Measurements from ENCODE around the gene YTHDF2. TPM values are rescaled to one million over a fixed set of nuclear protein-coding genes. Genes with fewer than 3 reads are reported as not detected.
"Not testable (repeated sequence)": the region's sequence is repeated elsewhere in the genome, so short reads cannot be mapped to it uniquely, and the experiment has no call there.

Gene YTHDF2
- total RNA-seq, 1 experiment from 2014 or later, result 55.0 TPM

- DNase-seq, result no peak
- Histone ChIP-seq H3K9me3 (ENCODE audit: low read length) (no peaks in the 10 kb centered on the region), H4K20me1 (ENCODE audit: low read length) (no peaks in the 10 kb centered on the region), H3K27me3 (ENCODE audit: low read length) (no peaks in the 10 kb centered on the region), H3K36me3 (ENCODE audit: low read depth, low read length) (peaks cover under 1% of the 10 kb centered on the region; the same call in 1 of the 2 replicates), H3K4me1 (ENCODE audit: insufficient read depth, low read length) (no peaks in the 10 kb centered on the region), H3K4me2 (ENCODE audit: low read length) (no peak overlapping the region), H3K79me2 (ENCODE audit: low read length) (no peaks in the 10 kb centered on the region), H3K4me3 (ENCODE audit: low read length) (no peak overlapping the region), H3F3A (ENCODE audit: low read length, unreplicated experiment) (no peaks in the 10 kb centered on the region), H3K9ac (ENCODE audit: low read length) (no peak overlapping the region), H3K27ac (ENCODE audit: low read length) (no peak overlapping the region), H2AFZ (ENCODE audit: low read length) (no peak overlapping the region), H3K9me2 (replicated peaks; ENCODE audit: low read length) (no peaks in the 10 kb centered on the region)
- TF ChIP-seq EZH2 (IDR thresholded peaks at IDR 0.05; ENCODE audit: low read length, unreplicated experiment) (no peak), EZH2phosphoT487 (IDR thresholded peaks at IDR 0.05; ENCODE audit: borderline replicate concordance, low read length) (no peak), CTCF (conservative IDR thresholded peaks at IDR 0.05; ENCODE audit: low read depth, low read length) (peak; percentile 48)
- ATAC-seq, result no peak
- no TSS peak for BruUV-seq (replicated peaks)
- ChIA-PET CTCF (no interaction called here), POLR2A (ENCODE audit: unreplicated experiment) (interaction anchor here (0.6 kb wide), 1 partner anchor 148 kb away, joined by 3 read pairs; no protein-coding TSS in a partner anchor)
- intact Hi-C loops (cut with micrococcal nuclease), result no loop called here
Observed at GRCh38 chr1:28719332-28719619, 17.5 kb upstream of the YTHDF2 start.

GRCh38 chr1:28720376-28720775, 16.4 kb upstream of the YTHDF2 start:
- DNase-seq (no peak), ATAC-seq (no peak)
- no TSS peak for BruUV-seq (replicated peaks)
- Histone ChIP-seq H3K79me2 (ENCODE audit: low read length) (no peaks in the 10 kb centered on the region), H3K4me3 (ENCODE audit: low read length) (no peak overlapping the region), H3K4me2 (ENCODE audit: low read length) (no peak overlapping the region), H2AFZ (ENCODE audit: low read length) (no peak overlapping the region), H4K20me1 (ENCODE audit: low read length) (no peaks in the 10 kb centered on the region), H3K36me3 (ENCODE audit: low read depth, low read length) (no peaks in the 10 kb centered on the region), H3F3A (ENCODE audit: low read length, unreplicated experiment) (no peaks in the 10 kb centered on the region), H3K27ac (ENCODE audit: low read length) (no peak overlapping the region), H3K4me1 (ENCODE audit: insufficient read depth, low read length) (no peaks in the 10 kb centered on the region), H3K9me2 (replicated peaks; ENCODE audit: low read length) (no peaks in the 10 kb centered on the region), H3K9ac (ENCODE audit: low read length) (no peak overlapping the region), H3K27me3 (ENCODE audit: low read length) (no peaks in the 10 kb centered on the region), H3K9me3 (ENCODE audit: low read length) (no peaks in the 10 kb centered on the region)
- ChIA-PET CTCF (interaction anchor here (0.6 kb wide), 1 partner anchor 44 kb away, joined by 9 read pairs; no protein-coding TSS in a partner anchor), POLR2A (ENCODE audit: unreplicated experiment) (no interaction called here)
- intact Hi-C loops (cut with micrococcal nuclease), result no loop called here
- TF ChIP-seq EZH2phosphoT487 (IDR thresholded peaks at IDR 0.05; ENCODE audit: borderline replicate concordance, low read length), result no peak
- no peak for TF ChIP-seq CTCF (conservative IDR thresholded peaks at IDR 0.05; ENCODE audit: low read depth, low read length)
- TF ChIP-seq EZH2 (IDR thresholded peaks at IDR 0.05; ENCODE audit: low read length, unreplicated experiment), result no peak

GRCh38 chr1:28721927-28722326, 14.8 kb upstream of the YTHDF2 start:
- not testable (repeated sequence) for H3K27ac ChIP-seq (ENCODE audit: low read length); ATAC-seq

GRCh38 chr1:28725365-28725764, 11.4 kb upstream of the YTHDF2 start:
- H3K9ac ChIP-seq (ENCODE audit: low read length); CTCF ChIA-PET; H3K27ac ChIP-seq (ENCODE audit: low read length); POLR2A ChIA-PET (ENCODE audit: unreplicated experiment); H3K27me3 ChIP-seq (ENCODE audit: low read length); H3K9me3 ChIP-seq (ENCODE audit: low read length); H3K4me1 ChIP-seq (ENCODE audit: insufficient read depth, low read length); H3F3A ChIP-seq (ENCODE audit: low read length, unreplicated experiment); ATAC-seq; H2AFZ ChIP-seq (ENCODE audit: low read length); H4K20me1 ChIP-seq (ENCODE audit: low read length); intact Hi-C loops (cut with micrococcal nuclease); H3K36me3 ChIP-seq (ENCODE audit: low read depth, low read length); H3K9me2 ChIP-seq (replicated peaks; ENCODE audit: low read length); H3K4me3 ChIP-seq (ENCODE audit: low read length); DNase-seq; BruUV-seq (replicated peaks); H3K79me2 ChIP-seq (ENCODE audit: low read length); H3K4me2 ChIP-seq (ENCODE audit: low read length): not testable (repeated sequence)

More at GRCh38 chr1:28721927-28722326, 14.8 kb upstream of the YTHDF2 start:
- CTCF ChIA-PET; H3K4me1 ChIP-seq (ENCODE audit: insufficient read depth, low read length); H3K9me2 ChIP-seq (replicated peaks; ENCODE audit: low read length); H3F3A ChIP-seq (ENCODE audit: low read length, unreplicated experiment); H2AFZ ChIP-seq (ENCODE audit: low read length); intact Hi-C loops (cut with micrococcal nuclease); H4K20me1 ChIP-seq (ENCODE audit: low read length); POLR2A ChIA-PET (ENCODE audit: unreplicated experiment); H3K4me3 ChIP-seq (ENCODE audit: low read length); H3K4me2 ChIP-seq (ENCODE audit: low read length); BruUV-seq (replicated peaks); H3K79me2 ChIP-seq (ENCODE audit: low read length); H3K27me3 ChIP-seq (ENCODE audit: low read length); H3K9me3 ChIP-seq (ENCODE audit: low read length); H3K36me3 ChIP-seq (ENCODE audit: low read depth, low read length); H3K9ac ChIP-seq (ENCODE audit: low read length): not testable (repeated sequence)
- peak; percentile 45 for DNase-seq

Measured in PC-3 (cell line).